ENCODE measurements around the gene TLE7.
A peak's percentile ranks its signal among the peaks of the same experiment; 100 is the strongest.

TLE7 gene

DNA sequence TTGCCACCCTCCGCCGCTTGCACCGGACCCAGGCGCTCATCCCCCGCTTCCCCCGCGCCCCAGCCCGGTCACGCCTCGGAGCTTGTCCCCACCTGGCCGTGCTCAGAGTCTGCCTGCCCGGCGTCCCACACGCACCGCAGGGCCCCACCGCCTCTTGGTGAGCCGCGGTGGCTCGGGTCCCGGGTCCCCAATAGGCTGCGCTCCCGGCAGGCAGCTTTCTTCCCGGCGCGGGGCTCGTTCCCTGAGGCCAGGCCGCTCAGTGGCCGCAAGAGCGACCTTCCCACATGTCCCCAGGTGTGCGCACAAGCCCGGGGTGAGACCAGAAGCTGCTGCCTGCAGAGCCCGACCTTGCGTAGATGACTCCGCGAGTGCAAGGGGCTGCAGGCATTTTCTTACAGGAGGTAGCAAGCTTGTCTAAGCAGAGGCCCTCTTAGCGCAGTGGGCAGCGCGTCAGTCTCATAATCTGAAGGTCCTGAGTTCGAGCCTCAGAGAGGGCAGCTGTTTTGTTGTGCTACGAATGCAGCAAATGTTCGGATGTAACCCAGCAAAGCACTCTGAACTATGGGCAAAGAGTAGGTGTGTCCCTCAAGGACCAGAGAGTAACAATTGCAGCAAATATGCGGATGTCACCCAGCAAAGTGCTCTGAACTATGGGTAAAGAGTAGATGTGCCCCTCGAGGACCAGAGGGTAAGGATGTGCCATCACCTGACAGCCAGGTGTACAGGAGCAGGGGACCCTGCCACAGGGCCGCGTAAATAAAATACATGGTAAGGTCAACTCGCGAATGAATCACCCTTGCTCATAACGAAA, 15.6 kb downstream of the TLE7 start (continued):
- TF ChIP-seq ZNF629 (tag by site-specific recombination; IDR thresholded peaks at IDR 0.05), result peak; percentile 69
- no peak for TF ChIP-seq ZNF169 (tag by site-specific recombination; IDR thresholded peaks at IDR 0.05)

- no peaks in the 10 kb centered on the region for H3K4me1 ChIP-seq (ENCODE audit: control insufficient read depth, insufficient read depth, low read length)
- no peaks in the 10 kb centered on the region for H3K9me3 ChIP-seq (ENCODE audit: control insufficient read depth, insufficient read depth, low read depth, low read length)
- POLR2A ChIA-PET, result interaction anchor here (1.1 to 1.8 kb wide), 3 partner anchors 36 to 668 kb away, joined by 3 to 8 read pairs (median 7); partner anchors contain the start of genes DHX38, TXNL4B and ZNF23
- H3K4me3 ChIP-seq (ENCODE audit: low read depth, low read length), result peak overlapping the region; percentile 59
- H3K36me3 ChIP-seq (ENCODE audit: control insufficient read depth in 2 of 2, insufficient read depth in 1 of 2, low read length in 2 of 2), result no peaks in the 10 kb centered on the region
- peak overlapping the region; percentile 27; the same call in 1 of the 2 replicates for H3K27ac ChIP-seq (ENCODE audit: extremely low read depth, low read depth, low read length)
- CTCF ChIA-PET, result interaction anchor here (0.6 to 11.6 kb wide), 6 partner anchors 13 to 481 kb away, joined by 3 to 77 read pairs (median 4); no protein-coding TSS in a partner anchor
- 0 out of 2 replicates have a peak, but pooled peaks have one; percentile 10 for TF ChIP-seq ZNF366 (tag by site-specific recombination; conservative IDR thresholded peaks at IDR 0.05)
- TF ChIP-seq, protein P1, sequence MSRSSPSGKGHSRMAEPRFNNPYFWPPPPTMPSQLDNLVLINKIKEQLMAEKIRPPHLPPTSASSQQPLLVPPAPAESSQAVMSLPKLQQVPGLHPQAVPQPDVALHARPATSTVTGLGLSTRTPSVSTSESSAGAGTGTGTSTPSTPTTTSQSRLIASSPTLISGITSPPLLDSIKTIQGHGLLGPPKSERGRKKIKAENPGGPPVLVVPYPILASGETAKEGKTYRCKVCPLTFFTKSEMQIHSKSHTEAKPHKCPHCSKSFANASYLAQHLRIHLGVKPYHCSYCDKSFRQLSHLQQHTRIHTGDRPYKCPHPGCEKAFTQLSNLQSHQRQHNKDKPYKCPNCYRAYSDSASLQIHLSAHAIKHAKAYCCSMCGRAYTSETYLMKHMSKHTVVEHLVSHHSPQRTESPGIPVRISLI (tag by site-specific recombination; IDR thresholded peaks at IDR 0.05), result no peak
- no peak for TF ChIP-seq ZNF510 (tag by site-specific recombination; IDR thresholded peaks at IDR 0.05; ENCODE audit: insufficient replicate concordance)
- TF ChIP-seq, protein P2, sequence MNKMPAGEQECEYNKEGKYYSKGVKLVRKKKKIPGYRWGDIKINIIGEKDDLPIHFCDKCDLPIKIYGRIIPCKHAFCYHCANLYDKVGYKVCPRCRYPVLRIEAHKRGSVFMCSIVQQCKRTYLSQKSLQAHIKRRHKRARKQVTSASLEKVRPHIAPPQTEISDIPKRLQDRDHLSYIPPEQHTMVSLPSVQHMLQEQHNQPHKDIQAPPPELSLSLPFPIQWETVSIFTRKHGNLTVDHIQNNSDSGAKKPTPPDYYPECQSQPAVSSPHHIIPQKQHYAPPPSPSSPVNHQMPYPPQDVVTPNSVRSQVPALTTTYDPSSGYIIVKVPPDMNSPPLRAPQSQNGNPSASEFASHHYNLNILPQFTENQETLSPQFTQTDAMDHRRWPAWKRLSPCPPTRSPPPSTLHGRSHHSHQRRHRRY (tag by site-specific recombination; IDR thresholded peaks at IDR 0.05), result no peak
- no peak for TF ChIP-seq ZBTB21 (tag by site-specific recombination; IDR thresholded peaks at IDR 0.05)
- TF ChIP-seq REST (tag by site-specific recombination; IDR thresholded peaks at IDR 0.05), result no peak
- no peak for TF ChIP-seq GLI2 (tag by site-specific recombination; IDR thresholded peaks at IDR 0.05; ENCODE audit: borderline replicate concordance, low read depth)
- no peak for TF ChIP-seq CTCF (tag by site-specific recombination; IDR thresholded peaks at IDR 0.05)
- no peak for TF ChIP-seq ZNF621 (tag by site-specific recombination; IDR thresholded peaks at IDR 0.05)
- no peak; the same call in 1 of the 2 replicates for TF ChIP-seq ZNF548 (tag by site-specific recombination; IDR thresholded peaks at IDR 0.05)
- TF ChIP-seq HOXD13 (CRISPR knock-in tag; IDR thresholded peaks at IDR 0.05; ENCODE audit: borderline replicate concordance), result no peak
- no peak for TF ChIP-seq ZXDB (tag by site-specific recombination; IDR thresholded peaks at IDR 0.05)
- no peak for TF ChIP-seq ZNF626 (tag by site-specific recombination; IDR thresholded peaks at IDR 0.05)
- no peak for TF ChIP-seq ZNF133 (tag by site-specific recombination; IDR thresholded peaks at IDR 0.05)
- TF ChIP-seq BCL11B (tag by site-specific recombination; IDR thresholded peaks at IDR 0.05; ENCODE audit: low read depth), result no peak
- no peak for TF ChIP-seq SETDB1 (IDR thresholded peaks at IDR 0.05; ENCODE audit: insufficient read length, low read length)
- no peak for TF ChIP-seq HOXA7 (CRISPR knock-in tag; IDR thresholded peaks at IDR 0.05; ENCODE audit: borderline replicate concordance)
- no peak for TF ChIP-seq ZNF792 (tag by site-specific recombination; IDR thresholded peaks at IDR 0.05)
- TF ChIP-seq ZNF501 (tag by site-specific recombination; IDR thresholded peaks at IDR 0.05), result no peak
- TF ChIP-seq BCL11A (tag by site-specific recombination; IDR thresholded peaks at IDR 0.05; ENCODE audit: low read depth), result no peak
- no peak for TF ChIP-seq ZNF571 (tag by site-specific recombination; IDR thresholded peaks at IDR 0.05)
- no peak for TF ChIP-seq KLF10 (tag by site-specific recombination; IDR thresholded peaks at IDR 0.05)
- no peak for TF ChIP-seq ZNF146 (tag by site-specific recombination; IDR thresholded peaks at IDR 0.05)
- no peak for TF ChIP-seq ZNF404 (tag by site-specific recombination; IDR thresholded peaks at IDR 0.05)
- TF ChIP-seq, protein P3, sequence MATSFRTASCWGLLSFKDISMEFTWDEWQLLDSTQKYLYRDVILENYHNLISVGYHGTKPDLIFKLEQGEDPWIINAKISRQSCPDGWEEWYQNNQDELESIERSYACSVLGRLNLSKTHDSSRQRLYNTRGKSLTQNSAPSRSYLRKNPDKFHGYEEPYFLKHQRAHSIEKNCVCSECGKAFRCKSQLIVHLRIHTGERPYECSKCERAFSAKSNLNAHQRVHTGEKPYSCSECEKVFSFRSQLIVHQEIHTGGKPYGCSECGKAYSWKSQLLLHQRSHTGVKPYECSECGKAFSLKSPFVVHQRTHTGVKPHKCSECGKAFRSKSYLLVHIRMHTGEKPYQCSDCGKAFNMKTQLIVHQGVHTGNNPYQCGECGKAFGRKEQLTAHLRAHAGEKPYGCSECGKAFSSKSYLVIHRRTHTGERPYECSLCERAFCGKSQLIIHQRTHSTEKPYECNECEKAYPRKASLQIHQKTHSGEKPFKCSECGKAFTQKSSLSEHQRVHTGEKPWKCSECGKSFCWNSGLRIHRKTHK (tag by site-specific recombination; IDR thresholded peaks at IDR 0.05), result no peak
- TF ChIP-seq ZNF248 (tag by site-specific recombination; IDR thresholded peaks at IDR 0.05), result no peak
- TF ChIP-seq ZNF776 (tag by site-specific recombination; IDR thresholded peaks at IDR 0.05; ENCODE audit: borderline replicate concordance), result no peak
Observed at GRCh38 chr16:71425746-71426068, 16.1 kb downstream of the TLE7 start.

All from HEK293 (cell line).